HG02943 (cell line): ENCODE data around the gene LRRN3.

Experiments
- ATAC-seq: cut with Tn5 transposase; IDR thresholded peaks from one replicate; pipeline ENCODE4 v1.9.1; 2021; ENCODE audit warnings: mild to moderate bottlenecking, low read depth, moderate library complexity; ENCODE audit not compliant: unreplicated experiment

Gene LRRN3

GRCh38 chr7:111159426-111159825 lies 68.5 kb downstream of the LRRN3 start:
- no peak for ATAC-seq

- no peak for ATAC-seq
These were observed 69.4 kb downstream of the LRRN3 start for GRCh38 chr7:111160297-111160696.

- no peak for ATAC-seq
These were observed 71.8 kb downstream of the LRRN3 start for GRCh38 chr7:111162692-111163091.

GRCh38 chr7:111164442-111164841 lies 73.5 kb downstream of the LRRN3 start:
- no peak for ATAC-seq

GRCh38 chr7:111168182-111168581 lies 77.3 kb downstream of the LRRN3 start:
- ATAC-seq, result no peak

GRCh38 chr7:111172564-111173257 lies 81.8 kb downstream of the LRRN3 start:
- ATAC-seq, result no peak

- ATAC-seq, result no peak
These were observed 82.6 kb downstream of the LRRN3 start for GRCh38 chr7:111173528-111173927.

GRCh38 chr7:111173990-111174389 lies 83.1 kb downstream of the LRRN3 start:
- no peak for ATAC-seq

- ATAC-seq, result no peak
These were observed 83.6 kb downstream of the LRRN3 start for GRCh38 chr7:111174510-111174909.
